Thyroid gland (tissue), 4 donors: Measurements from ENCODE around the gene HMGB1. TPM values are rescaled to one million over a fixed set of nuclear protein-coding genes. Genes with fewer than 3 reads are reported as not detected.

Source experiments
- DNase-seq, 2 donors: peaks; one replicate each; pipeline ENCODE4 v3.0.0-alpha.2; 2019
- H3K27ac ChIP-seq, 3 donors: fragments of 200-600 bp; sonication (generic); 1 replicate in 2 of 3; 2 replicates in 1 of 3; pipeline ENCODE4 v1.5.1; 2016 to 2019; ENCODE audit warnings: mild to moderate bottlenecking in 1 of 3, moderate library complexity in 1 of 3
- H3K27me3 ChIP-seq: fragments of 200-600 bp; sonication (generic); one replicate; pipeline ENCODE4 v1.5.1; 2019
- H3K36me3 ChIP-seq, 2 donors: fragments of 200-600 bp; sonication (generic); one replicate each; pipeline ENCODE4 v1.5.1; 2016 to 2019
- H3K4me1 ChIP-seq, 2 donors: fragments of 200-600 bp; sonication (generic); one replicate each; pipeline ENCODE4 v1.5.1; 2017 to 2019
- H3K4me3 ChIP-seq, 3 donors: fragments of 200-600 bp; sonication (generic); replicated peaks in 1 of 3; 1 replicate in 2 of 3; 2 replicates in 1 of 3; pipeline ENCODE4 v1.5.1; 2016; ENCODE audit warnings: mild to moderate bottlenecking in 1 of 3
- H3K9me3 ChIP-seq: fragments of 200-600 bp; sonication (generic); one replicate; pipeline ENCODE4 v1.5.1; 2017
- CTCF ChIP-seq, 6 experiments: fragments of 200-600 bp in 3 of 6; fragments of 450-650 bp in 3 of 6; sonication (generic) in 3 of 6; IDR thresholded peaks; one replicate each; pipeline ENCODE4 v1.5.1; 2016 to 2019; ENCODE audit warnings: antibody characterized with exemption in 6 of 6, mild to moderate bottlenecking in 2 of 6, inconsistent platforms in 1 of 6, moderate library complexity in 1 of 6
- POLR2A ChIP-seq, 2 donors: fragments of 450-650 bp; IDR thresholded peaks; one replicate each; pipeline ENCODE4 v1.6.1; 2017; ENCODE audit warnings: antibody characterized with exemption in 2 of 2, mild to moderate bottlenecking in 2 of 2, moderate library complexity in 1 of 2
- WGBS, 2 donors: methylation state at CpG; one replicate each; pipeline ENCODE4 v1.1.5; 2017; 5-methylcytosine and 5-hydroxymethylcytosine counted together
- intact Hi-C: fragments of 100-400 bp; cut with DNase I; formaldehyde crosslinking; loops from one replicate; pipeline ENCODE4 v1.15.1; 2023
- total RNA-seq, 4 donors: library from RNA; depleted of rRNA; stranded (reverse); fragments of >200 nt; gene quantifications; one replicate each; pipeline ENCODE4 v1.2.3, GENCODE V29; 2016

HMGB1 gene
- total RNA-seq, 4 donors from 2014 or later, result 255 to 467 (median 327) TPM

GRCh38 chr13:30418075-30418716, 47.5 kb downstream of the HMGB1 start:
- Histone ChIP-seq H3K27me3 (no peaks in the 10 kb centered on the region), H3K27ac (no peak overlapping the region), H3K4me3 (no peak overlapping the region), H3K36me3 (no peaks in the 10 kb centered on the region), H3K9me3 (no peaks in the 10 kb centered on the region), H3K4me1 (peaks cover 0 to 5% of the 10 kb centered on the region in 2 donors)
- TF ChIP-seq POLR2A (IDR thresholded peaks at IDR 0.05) (no peak), CTCF (IDR thresholded peaks at IDR 0.05) (no peak)
- intact Hi-C loops, result no loop called here
- 89 to 91% methylated on average over 6 of the region's 6 CpGs for WGBS, 2 donors
- no peak for DNase-seq

DNA sequence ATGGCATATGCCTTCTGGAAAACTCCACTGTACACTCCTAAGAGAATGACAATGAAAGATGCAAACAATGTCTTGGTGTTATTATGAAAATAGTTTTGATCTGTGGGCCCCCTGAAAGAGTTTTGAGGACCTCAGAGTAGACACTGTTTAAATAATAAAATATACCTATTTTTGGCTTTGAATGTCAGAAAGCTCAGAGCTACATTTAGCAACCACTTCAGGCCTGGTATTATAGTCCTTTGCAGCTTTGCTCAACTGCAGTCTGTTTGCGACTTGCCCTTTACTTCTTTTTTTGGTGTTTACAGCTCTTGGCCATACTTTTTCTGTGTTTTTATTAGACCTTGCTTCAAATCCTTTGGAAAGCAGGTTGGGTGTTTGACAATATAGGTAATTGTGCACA, 49.3 kb downstream of the HMGB1 start:
- no peak overlapping the region for H3K27ac ChIP-seq
- intact Hi-C loops, result no loop called here
- H3K36me3 ChIP-seq, result no peaks in the 10 kb centered on the region
- H3K9me3 ChIP-seq, result no peaks in the 10 kb centered on the region
- no peaks in the 10 kb centered on the region for H3K27me3 ChIP-seq
- H3K4me3 ChIP-seq, result no peak overlapping the region
- TF ChIP-seq CTCF (IDR thresholded peaks at IDR 0.05) (no peak), POLR2A (IDR thresholded peaks at IDR 0.05) (no peak)
- DNase-seq, result no peak
- H3K4me1 ChIP-seq, result peaks cover 0 to 5% of the 10 kb centered on the region in 2 donors
- 90 to 91% methylated on average over 1 of the region's 1 CpG for WGBS, 2 donors

DNA sequence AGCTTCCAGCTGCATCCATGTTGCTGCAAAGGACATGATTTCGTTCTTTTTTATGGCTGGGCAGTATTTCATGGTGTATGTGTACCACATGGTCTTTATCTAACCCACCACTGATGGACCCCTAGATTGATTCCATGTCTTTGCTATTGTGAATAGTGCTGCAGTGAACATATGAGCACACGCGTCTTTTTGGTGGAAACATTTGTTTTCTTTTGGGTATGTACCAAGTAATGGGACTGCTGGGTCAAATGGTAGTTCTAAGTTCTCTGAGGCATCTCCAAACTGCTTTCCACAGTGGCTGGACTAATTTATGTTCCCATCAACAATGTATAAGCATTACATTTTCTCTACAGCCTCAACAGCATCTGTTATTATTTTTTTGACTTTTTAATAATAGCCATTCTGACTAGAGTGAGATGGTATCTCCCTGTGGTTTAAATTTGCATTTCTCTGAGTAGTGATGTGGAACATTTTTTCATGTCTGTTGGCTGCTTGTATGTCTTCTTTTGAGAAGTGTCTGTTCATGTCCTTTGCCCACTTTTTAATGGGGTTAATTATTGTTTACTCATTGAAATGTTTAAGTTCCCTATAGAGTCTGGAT, 50.2 kb downstream of the HMGB1 start:
- Histone ChIP-seq H3K4me3 (no peak overlapping the region), H3K27me3 (no peaks in the 10 kb centered on the region), H3K4me1 (no peaks in the 10 kb centered on the region), H3K9me3 (no peaks in the 10 kb centered on the region), H3K36me3 (no peaks in the 10 kb centered on the region), H3K27ac (no peak overlapping the region)
- intact Hi-C loops, result no loop called here
- no peak for DNase-seq
- TF ChIP-seq CTCF (IDR thresholded peaks at IDR 0.05), result no peak
- TF ChIP-seq POLR2A (IDR thresholded peaks at IDR 0.05), result no peak
- WGBS, 2 donors, result 90 to 94% methylated on average over 3 of the region's 3 CpGs

DNA sequence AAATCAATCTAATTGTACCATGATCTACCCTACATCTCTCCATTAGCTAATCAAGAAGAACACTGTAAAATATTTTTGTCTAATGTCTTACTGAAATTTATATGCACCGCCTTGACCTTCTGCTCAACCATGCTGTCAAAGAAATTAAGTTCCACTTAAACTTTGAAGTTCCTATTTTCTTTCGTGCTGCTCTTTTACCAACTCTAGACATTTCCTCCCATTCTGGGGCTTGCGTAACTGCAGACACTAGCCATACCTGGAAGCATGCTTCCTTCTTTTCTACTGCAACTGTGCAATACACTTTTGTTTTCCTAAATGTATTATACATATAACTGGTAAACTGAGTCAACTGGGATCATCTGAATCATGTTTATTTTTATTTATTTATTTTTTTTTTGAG, 51.9 kb downstream of the HMGB1 start:
- intact Hi-C loops, result no loop called here
- H3K9me3 ChIP-seq, result no peaks in the 10 kb centered on the region
- no peak overlapping the region for H3K27ac ChIP-seq
- no peak overlapping the region for H3K4me3 ChIP-seq
- H3K36me3 ChIP-seq, result no peaks in the 10 kb centered on the region
- H3K27me3 ChIP-seq, result no peaks in the 10 kb centered on the region
- 90 to 98% methylated on average over 2 of the region's 3 CpGs for WGBS, 2 donors
- peaks cover 0 to 5% of the 10 kb centered on the region in 2 donors for H3K4me1 ChIP-seq
- TF ChIP-seq POLR2A (IDR thresholded peaks at IDR 0.05) (no peak), CTCF (IDR thresholded peaks at IDR 0.05) (no peak)
- DNase-seq, result no peak

DNA sequence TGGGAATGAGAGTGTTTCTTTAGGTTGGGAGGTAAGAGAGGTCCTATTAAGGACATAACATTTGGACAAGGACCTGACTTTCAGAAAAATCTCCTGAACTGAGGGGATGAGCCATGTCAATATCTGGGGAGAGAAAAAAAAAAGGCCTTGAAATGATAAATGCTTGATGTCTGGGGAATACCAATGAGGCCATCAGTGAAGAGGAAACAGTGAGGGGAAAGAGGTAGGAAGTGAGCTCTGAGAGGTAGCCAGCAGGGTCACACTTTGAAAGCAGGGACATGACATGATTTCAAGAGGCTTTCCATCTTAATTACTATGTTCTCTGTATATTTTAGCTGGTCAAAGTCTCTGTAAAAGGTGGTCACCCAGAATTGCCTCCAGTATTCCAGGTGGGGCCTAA, 53.4 kb downstream of the HMGB1 start:
- Histone ChIP-seq H3K4me3 (no peak overlapping the region), H3K9me3 (no peaks in the 10 kb centered on the region), H3K36me3 (no peaks in the 10 kb centered on the region), H3K27me3 (no peaks in the 10 kb centered on the region), H3K27ac (no peak overlapping the region), H3K4me1 (peaks cover 3 to 12% of the 10 kb centered on the region in 2 donors)
- intact Hi-C loops, result no loop called here
- TF ChIP-seq CTCF (IDR thresholded peaks at IDR 0.05) (no peak), POLR2A (IDR thresholded peaks at IDR 0.05) (no peak)
- DNase-seq, result no peak
